K562 (cell line): Measurements from ENCODE around the gene KNTC1. TPM values are rescaled to one million over a fixed set of nuclear protein-coding genes. Genes with fewer than 3 reads are reported as not detected.

ENCODE experiments used
- ARNT ChIP-seq, 2 experiments: fragments of 450-650 bp; IDR thresholded peaks; 2 replicates each; pipeline ENCODE4 v1.6.1; 2016; ENCODE audit warnings: mild to moderate bottlenecking in 1 of 2
- CBFA2T2 ChIP-seq: fragments of 450-650 bp; conservative IDR thresholded peaks from 2 replicates; pipeline ENCODE4 v1.6.1; 2017; ENCODE audit warnings: mild to moderate bottlenecking
- CC2D1A ChIP-seq: fragments of 450-650 bp; IDR thresholded peaks from 2 replicates; pipeline ENCODE4 v1.6.1; 2017; ENCODE audit warnings: mild to moderate bottlenecking
- CEBPB ChIP-seq: fragments of 450-650 bp; IDR thresholded peaks from 2 replicates; pipeline ENCODE4 v1.6.1; 2016; ENCODE audit warnings: missing genetic modification characterization, missing compliant biosample characterization
- ETS1 ChIP-seq: conservative IDR thresholded peaks from 2 replicates; pipeline ENCODE4 v1.6.1; 2011; ENCODE audit warnings: low read depth, mild to moderate bottlenecking, low read length; ENCODE audit not compliant: control insufficient read depth
- MEF2D ChIP-seq: conservative IDR thresholded peaks from 2 replicates; pipeline ENCODE4 v1.6.1; 2016; ENCODE audit warnings: low read depth, missing genetic modification characterization, missing compliant biosample characterization
- MTA3 ChIP-seq: fragments of 450-650 bp; formaldehyde crosslinking; IDR thresholded peaks from 2 replicates; pipeline ENCODE4 v1.6.1; 2017; ENCODE audit warnings: mild to moderate bottlenecking, borderline replicate concordance
- MYBL2 ChIP-seq, 2 experiments: fragments of 450-650 bp in 1 of 2; sonication (generic) in 1 of 2; formaldehyde crosslinking in 1 of 2; IDR thresholded peaks; 2 replicates each; pipeline versions ENCODE4 v1.6.1 to v1.8.1; 2017 to 2022; ENCODE audit warnings: borderline replicate concordance in 1 of 2, inconsistent platforms in 1 of 2, low read depth in 1 of 2, mild to moderate bottlenecking in 1 of 2, missing genetic modification reagents in 1 of 2, moderate library complexity in 1 of 2
- NFXL1 ChIP-seq: fragments of 450-650 bp; formaldehyde crosslinking; IDR thresholded peaks from 2 replicates; pipeline ENCODE4 v1.4.0; 2021; ENCODE audit warnings: mild to moderate bottlenecking
- PREB ChIP-seq: sonication (generic); formaldehyde crosslinking; IDR thresholded peaks from 2 replicates; pipeline ENCODE4 v1.8.1; 2023; ENCODE audit warnings: mild to moderate bottlenecking, missing genetic modification reagents
- SP1 ChIP-seq: sonication (generic); formaldehyde crosslinking; IDR thresholded peaks from 2 replicates; pipeline ENCODE4 v1.8.1; 2022; ENCODE audit warnings: mild to moderate bottlenecking, missing genetic modification reagents
- TBP ChIP-seq: optimal IDR thresholded peaks from 2 replicates; pipeline ENCODE3; 2011; ENCODE audit warnings: low read depth, low read length, improper control_type of control experiment
- TEAD4 ChIP-seq, 2 experiments: sonication (generic) in 1 of 2; formaldehyde crosslinking in 1 of 2; IDR thresholded peaks; 2 replicates each; pipeline versions ENCODE4 v1.6.1 to v1.8.0; 2012 to 2022; ENCODE audit warnings: borderline replicate concordance in 1 of 2, inconsistent platforms in 1 of 2, low read length in 1 of 2, mild to moderate bottlenecking in 1 of 2, missing genetic modification reagents in 1 of 2
- THRAP3 ChIP-seq: fragments of 450-650 bp; IDR thresholded peaks from 2 replicates; pipeline ENCODE4 v1.6.1; 2016; ENCODE audit warnings: mild to moderate bottlenecking, inconsistent platforms, borderline replicate concordance
- ZBTB43 ChIP-seq: sonication (generic); formaldehyde crosslinking; IDR thresholded peaks from 2 replicates; pipeline ENCODE4 v1.8.0; 2023; ENCODE audit warnings: mild to moderate bottlenecking, missing genetic modification reagents
- ZC3H11A ChIP-seq: IDR thresholded peaks from 2 replicates; pipeline ENCODE4 v1.6.1; 2012; ENCODE audit warnings: low read depth, low read length, improper control_type of control experiment
- ZNF224 ChIP-seq: sonication (generic); formaldehyde crosslinking; IDR thresholded peaks from 2 replicates; pipeline ENCODE4 v1.8.0; 2022; ENCODE audit warnings: mild to moderate bottlenecking, missing genetic modification reagents
- ZNF655 ChIP-seq: fragments of 250-450 bp; sonication (Bioruptor Pico); IDR thresholded peaks from 2 replicates; pipeline ENCODE4 v1.5.0; 2021
- polyA plus RNA-seq, 8 experiments: library from polyadenylated mRNA; depleted of rRNA in 4 of 8; stranded (reverse) in 5 of 8; unstranded in 3 of 8; fragments of >200 nt; fragmentation: Nextera tagmentation in 2 of 8; fragmentation: Illumina TruSeq in 1 of 8; extraction: Ambion mirVana in 2 of 8; extraction: Trizol in 1 of 8; gene quantifications; 2 replicates each; pipeline versions ENCODE4 v1.2.1 to v1.2.3, GENCODE V29; 2011 to 2014; ENCODE audit warnings: inconsistent platforms in 1 of 8, missing spikeins in 1 of 8
- total RNA-seq, 7 experiments: library from RNA; depleted of rRNA in 6 of 7; stranded (reverse); fragments of >200 nt in 6 of 7; fragmentation: Illumina TruSeq in 2 of 7; extraction: Trizol in 2 of 7; gene quantifications; 2 replicates each; pipeline versions ENCODE4 v1.2.1 to v1.2.3, GENCODE V29; 2011 to 2021; ENCODE audit warnings: low replicate concordance in 1 of 7
- TF ChIP-seq, protein P1 (sequence below): sonication (generic); formaldehyde crosslinking; IDR thresholded peaks from 2 replicates; pipeline ENCODE4 v1.8.0; 2022; ENCODE audit warnings: mild to moderate bottlenecking, missing genetic modification reagents
- TF ChIP-seq, protein P2 (sequence below): sonication (generic); formaldehyde crosslinking; IDR thresholded peaks from 2 replicates; pipeline ENCODE4 v1.8.0; 2022; ENCODE audit warnings: mild to moderate bottlenecking, missing genetic modification reagents

The KNTC1 gene
- total and polyA plus RNA-seq, 9 of the 15 experiments (the other 6 are each of a cell fraction or from before 2014, with no cell fraction given), result 38.9 to 135 (median 99.6) TPM

- TF ChIP-seq ZNF655 (no peak), NFXL1 (CRISPR knock-in tag) (no peak), MYBL2 (IDR thresholded peaks at IDR 0.05; ENCODE audit: low read depth) (peak; percentile 81), MYBL2 (CRISPR knock-in tag; IDR thresholded peaks at IDR 0.05; ENCODE audit: borderline replicate concordance) (no peak), CBFA2T2 (no peak), MTA3 (peak; percentile 75; the same call in 1 of the 2 replicates), TEAD4 (IDR thresholded peaks at IDR 0.05; ENCODE audit: low read length) (peak; percentile 68; the same call in 1 of the 2 replicates), TEAD4 (CRISPR knock-in tag; IDR thresholded peaks at IDR 0.05; ENCODE audit: borderline replicate concordance) (no peak; the same call in 1 of the 2 replicates), ZC3H11A (no peak), ZBTB43 (CRISPR knock-in tag) (no peak), ARNT (IDR thresholded peaks at IDR 0.05) (peak in 1 of 2 experiments; percentile 75; a peak in 1 of 4 replicates), THRAP3 (no peak), SP1 (peak; percentile 92), MEF2D (tag) (0 out of 2 replicates have a peak, but pooled peaks have one; percentile 42), PREB (CRISPR knock-in tag) (peak; percentile 92; the same call in 1 of the 2 replicates), TBP (peak; percentile 96), ZNF224 (no peak), CEBPB (tag) (0 out of 2 replicates have a peak, but pooled peaks have one; percentile 40), ETS1 (peak; percentile 100), CC2D1A (no peak)
- TF ChIP-seq, protein P1, sequence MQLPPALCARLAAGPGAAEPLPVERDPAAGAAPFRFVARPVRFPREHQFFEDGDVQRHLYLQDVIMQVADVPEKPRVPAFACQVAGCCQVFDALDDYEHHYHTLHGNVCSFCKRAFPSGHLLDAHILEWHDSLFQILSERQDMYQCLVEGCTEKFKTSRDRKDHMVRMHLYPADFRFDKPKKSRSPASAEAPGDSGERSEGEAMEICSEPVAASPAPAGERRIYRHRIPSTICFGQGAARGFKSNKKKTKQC (CRISPR knock-in tag), result 0 out of 2 replicates have a peak, but pooled peaks have one; percentile 26
- TF ChIP-seq, protein P2, sequence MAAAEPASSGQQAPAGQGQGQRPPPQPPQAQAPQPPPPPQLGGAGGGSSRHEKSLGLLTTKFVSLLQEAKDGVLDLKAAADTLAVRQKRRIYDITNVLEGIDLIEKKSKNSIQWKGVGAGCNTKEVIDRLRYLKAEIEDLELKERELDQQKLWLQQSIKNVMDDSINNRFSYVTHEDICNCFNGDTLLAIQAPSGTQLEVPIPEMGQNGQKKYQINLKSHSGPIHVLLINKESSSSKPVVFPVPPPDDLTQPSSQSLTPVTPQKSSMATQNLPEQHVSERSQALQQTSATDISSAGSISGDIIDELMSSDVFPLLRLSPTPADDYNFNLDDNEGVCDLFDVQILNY, result no peak
Measured at GRCh38 chr12:122500685-122501488, 26.2 kb upstream of the KNTC1 start, which contains the start of gene ZCCHC8 (continued).
